ENCODE measurements around the gene SLC27A1.

DNA sequence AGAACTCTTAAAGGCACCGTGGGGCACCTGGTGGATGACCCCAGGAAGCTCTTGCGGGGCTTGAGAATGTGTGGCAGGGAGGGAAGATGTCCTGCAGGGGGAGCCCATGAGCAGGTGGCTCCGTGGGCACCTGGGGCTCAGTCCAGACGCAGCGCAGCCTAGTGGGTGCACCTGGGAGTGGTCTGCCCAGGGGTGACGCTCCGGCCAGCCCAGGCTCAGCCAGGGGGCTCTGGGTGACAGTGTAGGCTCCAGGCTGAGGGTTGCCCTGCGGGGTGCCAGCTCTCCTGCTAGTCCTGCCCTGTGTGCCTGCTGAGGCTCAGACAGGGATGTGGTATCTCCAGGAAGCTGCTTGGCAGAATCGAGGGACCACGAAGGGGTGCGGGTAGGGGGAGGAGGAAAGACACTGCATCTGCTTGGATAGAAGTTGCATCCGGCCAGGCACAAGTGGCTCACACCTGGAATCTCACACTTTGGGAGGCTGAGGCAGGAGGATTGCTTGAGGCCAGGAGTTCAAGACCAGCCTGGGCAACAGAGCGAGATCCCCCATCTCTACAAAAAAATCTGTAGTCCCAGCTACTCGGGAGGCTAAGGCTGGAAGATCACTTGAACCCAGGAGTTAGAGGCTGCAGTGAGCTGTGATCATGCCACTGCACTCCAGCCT is 26.1 kb downstream of the SLC27A1 start:
- TF ChIP-seq MEF2A (IDR thresholded peaks at IDR 0.05; ENCODE audit: insufficient read depth, low read depth, low read length) (no peak), PAX5 (IDR thresholded peaks at IDR 0.05; ENCODE audit: borderline replicate concordance, low read depth, low read length) (0 out of 2 replicates have a peak, but pooled peaks have one; percentile 29)
- TF ChIP-seq, protein P1, sequence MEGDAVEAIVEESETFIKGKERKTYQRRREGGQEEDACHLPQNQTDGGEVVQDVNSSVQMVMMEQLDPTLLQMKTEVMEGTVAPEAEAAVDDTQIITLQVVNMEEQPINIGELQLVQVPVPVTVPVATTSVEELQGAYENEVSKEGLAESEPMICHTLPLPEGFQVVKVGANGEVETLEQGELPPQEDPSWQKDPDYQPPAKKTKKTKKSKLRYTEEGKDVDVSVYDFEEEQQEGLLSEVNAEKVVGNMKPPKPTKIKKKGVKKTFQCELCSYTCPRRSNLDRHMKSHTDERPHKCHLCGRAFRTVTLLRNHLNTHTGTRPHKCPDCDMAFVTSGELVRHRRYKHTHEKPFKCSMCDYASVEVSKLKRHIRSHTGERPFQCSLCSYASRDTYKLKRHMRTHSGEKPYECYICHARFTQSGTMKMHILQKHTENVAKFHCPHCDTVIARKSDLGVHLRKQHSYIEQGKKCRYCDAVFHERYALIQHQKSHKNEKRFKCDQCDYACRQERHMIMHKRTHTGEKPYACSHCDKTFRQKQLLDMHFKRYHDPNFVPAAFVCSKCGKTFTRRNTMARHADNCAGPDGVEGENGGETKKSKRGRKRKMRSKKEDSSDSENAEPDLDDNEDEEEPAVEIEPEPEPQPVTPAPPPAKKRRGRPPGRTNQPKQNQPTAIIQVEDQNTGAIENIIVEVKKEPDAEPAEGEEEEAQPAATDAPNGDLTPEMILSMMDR (IDR thresholded peaks at IDR 0.05 in 2 of 3, conservative IDR thresholded peaks at IDR 0.05 in 1 of 3; ENCODE audit: control insufficient read depth in 2 of 3, extremely low read depth in 1 of 3, insufficient read depth in 1 of 3, low read depth in 3 of 3, low read length in 3 of 3), result peak; percentile 98 to 100 (median 99)
- TF ChIP-seq, protein P2, sequence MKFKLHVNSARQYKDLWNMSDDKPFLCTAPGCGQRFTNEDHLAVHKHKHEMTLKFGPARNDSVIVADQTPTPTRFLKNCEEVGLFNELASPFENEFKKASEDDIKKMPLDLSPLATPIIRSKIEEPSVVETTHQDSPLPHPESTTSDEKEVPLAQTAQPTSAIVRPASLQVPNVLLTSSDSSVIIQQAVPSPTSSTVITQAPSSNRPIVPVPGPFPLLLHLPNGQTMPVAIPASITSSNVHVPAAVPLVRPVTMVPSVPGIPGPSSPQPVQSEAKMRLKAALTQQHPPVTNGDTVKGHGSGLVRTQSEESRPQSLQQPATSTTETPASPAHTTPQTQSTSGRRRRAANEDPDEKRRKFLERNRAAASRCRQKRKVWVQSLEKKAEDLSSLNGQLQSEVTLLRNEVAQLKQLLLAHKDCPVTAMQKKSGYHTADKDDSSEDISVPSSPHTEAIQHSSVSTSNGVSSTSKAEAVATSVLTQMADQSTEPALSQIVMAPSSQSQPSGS (IDR thresholded peaks at IDR 0.05; ENCODE audit: low read length), result no peak
- TF ChIP-seq, protein P3, sequence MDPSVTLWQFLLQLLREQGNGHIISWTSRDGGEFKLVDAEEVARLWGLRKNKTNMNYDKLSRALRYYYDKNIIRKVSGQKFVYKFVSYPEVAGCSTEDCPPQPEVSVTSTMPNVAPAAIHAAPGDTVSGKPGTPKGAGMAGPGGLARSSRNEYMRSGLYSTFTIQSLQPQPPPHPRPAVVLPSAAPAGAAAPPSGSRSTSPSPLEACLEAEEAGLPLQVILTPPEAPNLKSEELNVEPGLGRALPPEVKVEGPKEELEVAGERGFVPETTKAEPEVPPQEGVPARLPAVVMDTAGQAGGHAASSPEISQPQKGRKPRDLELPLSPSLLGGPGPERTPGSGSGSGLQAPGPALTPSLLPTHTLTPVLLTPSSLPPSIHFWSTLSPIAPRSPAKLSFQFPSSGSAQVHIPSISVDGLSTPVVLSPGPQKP (IDR thresholded peaks at IDR 0.05; ENCODE audit: low read depth, low read length), result no peak
- TF ChIP-seq, protein P4, sequence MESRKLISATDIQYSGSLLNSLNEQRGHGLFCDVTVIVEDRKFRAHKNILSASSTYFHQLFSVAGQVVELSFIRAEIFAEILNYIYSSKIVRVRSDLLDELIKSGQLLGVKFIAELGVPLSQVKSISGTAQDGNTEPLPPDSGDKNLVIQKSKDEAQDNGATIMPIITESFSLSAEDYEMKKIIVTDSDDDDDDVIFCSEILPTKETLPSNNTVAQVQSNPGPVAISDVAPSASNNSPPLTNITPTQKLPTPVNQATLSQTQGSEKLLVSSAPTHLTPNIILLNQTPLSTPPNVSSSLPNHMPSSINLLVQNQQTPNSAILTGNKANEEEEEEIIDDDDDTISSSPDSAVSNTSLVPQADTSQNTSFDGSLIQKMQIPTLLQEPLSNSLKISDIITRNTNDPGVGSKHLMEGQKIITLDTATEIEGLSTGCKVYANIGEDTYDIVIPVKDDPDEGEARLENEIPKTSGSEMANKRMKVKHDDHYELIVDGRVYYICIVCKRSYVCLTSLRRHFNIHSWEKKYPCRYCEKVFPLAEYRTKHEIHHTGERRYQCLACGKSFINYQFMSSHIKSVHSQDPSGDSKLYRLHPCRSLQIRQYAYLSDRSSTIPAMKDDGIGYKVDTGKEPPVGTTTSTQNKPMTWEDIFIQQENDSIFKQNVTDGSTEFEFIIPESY (IDR thresholded peaks at IDR 0.05), result no peak
